ENCODE data around the gene PTPRN2.

PTPRN2 gene

DNA sequence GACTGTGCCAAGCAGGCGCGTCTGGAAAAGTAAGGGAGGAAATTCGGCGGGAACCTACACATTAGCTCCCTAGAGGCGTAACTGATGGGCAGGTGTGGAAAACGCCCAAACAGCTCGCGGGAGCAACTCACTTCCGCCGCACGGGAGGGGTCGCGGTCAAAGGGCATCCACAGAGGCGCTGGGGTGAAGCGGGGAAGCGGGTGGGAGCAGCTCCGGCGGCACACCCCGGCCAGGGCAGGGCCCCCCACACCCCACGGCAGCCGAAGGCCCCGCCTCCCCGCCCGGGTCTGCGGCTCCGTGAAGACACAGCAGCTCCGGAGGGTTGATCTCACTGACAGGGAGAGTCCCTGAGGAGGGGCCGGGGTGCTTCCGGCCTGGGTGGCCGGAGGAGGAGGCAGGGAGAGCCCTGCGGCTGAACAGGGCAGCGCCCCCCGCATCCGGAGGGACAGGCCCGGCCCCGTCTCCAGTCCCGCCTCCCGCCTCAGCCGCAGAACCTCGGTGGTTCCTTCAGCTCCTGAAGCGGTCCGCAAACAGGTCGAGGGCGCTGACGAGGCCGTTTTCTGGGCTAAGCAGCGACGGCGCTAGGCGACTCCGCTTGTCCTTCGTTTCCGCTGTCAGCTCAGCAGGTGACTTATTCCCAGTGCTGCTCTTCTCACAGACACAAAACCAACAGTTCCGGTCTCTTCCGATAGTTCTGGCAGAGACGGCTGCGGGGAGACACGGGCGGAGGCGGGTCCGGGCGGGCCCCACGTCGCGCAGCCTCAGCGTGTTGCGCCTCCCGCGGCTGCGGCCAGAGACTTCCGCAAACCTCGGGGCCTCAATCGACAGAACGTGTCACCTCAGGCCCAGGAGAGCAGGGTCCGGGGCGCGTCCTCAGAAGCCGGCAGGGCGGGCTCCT lies 974.7 kb downstream of the PTPRN2 start:
- DNase-seq, result no peak

DNA sequence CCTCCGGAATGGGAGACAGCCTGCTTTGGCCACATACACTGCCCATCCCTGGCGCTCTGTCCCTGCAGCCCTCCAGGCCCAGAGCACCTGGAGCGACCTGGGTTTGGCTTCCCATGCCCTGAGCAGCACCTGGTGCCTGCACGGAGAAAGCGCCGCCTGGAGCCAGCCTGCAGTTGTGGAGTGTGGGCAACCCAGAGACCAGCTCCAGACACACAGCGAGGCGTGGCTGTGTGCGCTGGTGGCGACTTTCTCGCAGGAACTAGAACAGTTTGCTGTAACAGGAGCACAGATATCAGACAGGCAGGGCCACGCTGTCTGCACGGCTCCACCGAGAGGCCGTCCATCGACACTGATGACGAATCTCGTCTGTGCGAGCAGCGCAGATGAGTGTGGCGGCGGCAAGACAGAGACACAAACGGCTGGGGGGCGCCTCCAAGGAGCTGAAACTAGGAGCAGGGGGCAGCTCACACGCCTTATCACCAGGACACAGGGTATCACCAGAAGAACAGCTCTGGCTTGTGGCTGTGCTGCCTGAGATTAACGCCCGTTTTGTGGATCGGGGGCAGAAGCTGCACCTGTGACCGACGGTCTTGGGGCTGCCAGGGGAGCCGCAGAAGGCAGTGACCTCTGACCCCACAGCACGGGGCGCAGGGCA lies 975.5 kb downstream of the PTPRN2 start:
- DNase-seq, result no peak

DNA sequence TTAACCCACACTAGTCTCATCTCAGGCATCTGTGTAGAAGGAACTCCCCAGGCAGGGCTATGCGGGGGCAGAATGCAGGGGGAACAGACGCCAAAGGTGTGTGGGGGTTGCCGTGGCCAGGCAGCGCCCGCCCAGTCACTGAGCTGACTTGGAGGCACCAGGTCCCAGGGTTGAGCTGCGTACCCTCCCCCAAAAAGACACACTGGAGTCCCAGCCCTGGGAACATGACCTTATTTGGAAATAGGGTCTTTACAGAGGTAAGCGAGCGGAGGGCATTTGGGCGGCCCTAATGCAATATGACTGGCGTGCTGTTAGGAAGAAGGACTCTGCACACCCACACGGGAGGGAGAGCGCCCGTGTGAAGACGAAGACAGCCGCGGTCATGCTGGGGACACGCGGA lies 976.3 kb downstream of the PTPRN2 start:
- DNase-seq, result no peak

DNA sequence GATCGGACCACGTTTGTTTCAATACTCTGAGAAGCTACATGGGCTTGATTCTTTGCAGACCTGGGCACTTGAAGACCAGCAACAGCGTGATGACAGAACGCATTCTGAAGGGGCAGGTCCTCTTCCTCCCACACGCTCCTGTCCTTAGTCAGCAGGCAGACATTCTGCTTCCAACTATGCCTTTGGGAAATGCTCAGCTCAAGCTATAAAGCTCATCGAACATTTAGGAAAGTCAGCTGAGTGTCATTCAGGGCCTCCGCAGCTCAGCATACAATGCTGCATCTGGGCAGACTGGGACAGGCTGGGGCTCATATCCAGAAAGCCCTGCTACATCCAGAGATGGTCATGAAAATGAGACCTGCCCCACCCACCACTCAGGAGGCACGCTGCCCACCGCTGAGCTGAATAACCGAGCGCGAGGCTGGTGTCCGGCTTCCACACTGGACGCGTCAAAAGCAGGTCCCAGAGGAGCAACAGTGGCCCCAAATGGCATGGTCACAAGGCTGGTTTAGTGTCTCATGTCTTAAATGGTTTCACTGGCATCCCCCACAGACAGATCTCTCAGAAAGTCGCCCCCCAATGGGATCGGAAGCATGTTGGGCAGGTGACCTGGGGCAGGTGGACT lies 976.8 kb downstream of the PTPRN2 start:
- no peak for DNase-seq

DNA sequence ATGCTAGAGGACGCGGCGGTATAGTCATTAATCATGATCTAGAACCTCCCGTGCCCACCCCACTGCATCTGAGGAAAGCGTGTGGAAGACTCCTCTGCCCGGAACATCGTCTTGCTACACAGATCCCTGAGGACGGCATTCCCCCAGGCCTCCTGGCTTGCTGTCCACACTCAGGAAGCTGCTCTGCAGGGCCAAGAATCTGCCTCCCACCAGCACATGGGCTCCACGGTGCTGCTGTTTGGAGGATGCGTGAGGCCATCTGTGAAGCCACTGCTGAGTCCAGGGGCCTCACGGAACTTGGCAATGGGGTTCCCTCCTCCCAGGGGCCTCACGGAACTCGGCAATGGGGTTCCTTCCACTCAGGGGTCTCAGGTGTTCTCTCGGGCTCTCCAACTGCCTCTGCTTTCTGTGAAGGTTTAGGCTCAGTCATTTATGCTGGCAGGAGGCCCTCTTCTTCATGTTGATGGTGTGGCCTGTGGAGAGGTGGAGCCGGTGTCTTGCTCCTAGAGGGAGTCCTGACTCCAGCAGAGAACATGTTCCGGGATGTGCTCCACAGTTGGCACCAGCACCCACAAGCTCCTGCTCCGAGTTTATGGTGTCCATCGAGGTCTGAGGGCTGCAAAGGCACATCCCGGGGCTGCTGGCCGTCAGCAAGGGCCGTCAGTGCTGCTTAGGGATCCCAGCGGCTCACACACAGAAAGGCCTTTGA lies 977.5 kb downstream of the PTPRN2 start:
- DNase-seq, result no peak

DNA sequence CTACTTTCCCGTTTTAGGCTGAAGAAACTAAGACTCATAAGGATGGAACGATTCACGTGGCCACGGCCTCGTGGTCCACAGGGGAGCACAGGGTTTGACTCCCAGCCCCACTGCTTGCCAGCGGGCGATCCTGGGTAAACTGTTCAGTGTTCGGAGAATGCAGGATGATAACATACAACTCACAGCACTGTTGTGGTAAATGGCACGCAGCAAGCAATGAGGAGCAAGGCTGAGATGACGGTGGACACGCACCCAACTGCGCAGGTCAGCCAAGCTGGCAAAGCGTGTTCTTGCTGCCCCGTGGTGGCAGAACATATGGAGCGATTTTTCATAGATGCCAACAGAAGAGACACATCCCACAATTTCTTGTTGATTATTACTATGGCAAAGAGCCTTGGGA lies 978.1 kb downstream of the PTPRN2 start:
- no peak for DNase-seq

DNA sequence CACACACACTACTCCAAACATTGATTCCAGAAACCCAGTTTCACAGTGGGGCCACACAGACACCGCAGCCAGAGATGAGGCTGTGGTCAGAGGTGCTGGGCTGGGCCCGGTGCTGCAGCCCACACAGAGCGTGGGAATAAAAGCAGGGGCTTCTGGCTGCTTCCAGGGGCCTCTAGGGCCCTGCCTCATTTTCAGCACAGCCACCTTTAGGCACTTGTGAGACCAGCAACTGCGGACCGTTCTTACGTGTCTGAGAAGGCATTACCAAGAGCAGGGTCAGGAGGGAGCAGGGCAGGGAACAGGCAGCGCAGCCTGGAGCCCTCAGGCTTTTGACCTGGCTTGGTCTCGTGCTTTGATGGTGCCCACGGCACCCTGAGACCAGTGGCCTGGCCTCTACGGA lies 980.4 kb downstream of the PTPRN2 start:
- DNase-seq, result no peak

DNA sequence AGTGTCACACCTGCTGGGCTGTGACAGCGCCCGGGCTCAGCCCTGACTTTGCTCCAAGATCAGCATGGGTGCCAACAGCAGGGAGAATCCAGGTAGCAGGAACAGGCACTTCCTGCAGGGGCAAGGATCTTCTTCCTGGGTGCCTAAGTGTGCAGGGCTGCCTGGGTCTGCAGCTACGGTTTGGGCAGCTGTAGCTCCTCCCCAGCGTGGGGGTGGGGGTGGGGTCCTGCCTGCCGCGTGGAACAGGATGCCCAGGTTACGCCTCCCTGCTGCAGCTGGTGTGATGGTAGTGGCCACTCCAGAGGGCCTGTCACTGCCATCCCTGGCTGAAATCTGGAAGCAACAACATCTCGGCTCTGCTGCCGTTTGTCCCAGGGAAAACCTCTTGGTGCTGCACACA lies 981.5 kb downstream of the PTPRN2 start:
- no peak for DNase-seq

DNA sequence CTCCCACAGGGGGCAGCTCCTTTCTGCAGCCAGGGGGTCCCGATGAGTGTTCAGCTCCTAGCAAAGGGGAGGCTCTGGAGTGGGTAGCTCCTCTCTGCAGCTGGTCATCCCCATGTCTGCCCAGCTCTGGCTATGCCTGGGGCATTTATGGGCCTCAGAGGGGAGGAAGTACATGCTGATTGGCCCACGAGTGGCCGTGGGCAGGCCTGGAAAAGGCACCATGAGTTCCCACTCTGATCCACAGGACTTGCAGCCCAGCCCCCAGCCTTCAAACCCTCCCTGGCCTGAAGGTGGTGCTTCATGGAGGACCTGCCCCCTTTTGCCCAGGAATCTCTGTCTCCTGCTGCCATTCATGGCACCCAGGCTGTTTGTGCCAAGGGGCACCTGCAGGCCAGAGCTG lies 982.0 kb downstream of the PTPRN2 start:
- DNase-seq, result no peak

DNA sequence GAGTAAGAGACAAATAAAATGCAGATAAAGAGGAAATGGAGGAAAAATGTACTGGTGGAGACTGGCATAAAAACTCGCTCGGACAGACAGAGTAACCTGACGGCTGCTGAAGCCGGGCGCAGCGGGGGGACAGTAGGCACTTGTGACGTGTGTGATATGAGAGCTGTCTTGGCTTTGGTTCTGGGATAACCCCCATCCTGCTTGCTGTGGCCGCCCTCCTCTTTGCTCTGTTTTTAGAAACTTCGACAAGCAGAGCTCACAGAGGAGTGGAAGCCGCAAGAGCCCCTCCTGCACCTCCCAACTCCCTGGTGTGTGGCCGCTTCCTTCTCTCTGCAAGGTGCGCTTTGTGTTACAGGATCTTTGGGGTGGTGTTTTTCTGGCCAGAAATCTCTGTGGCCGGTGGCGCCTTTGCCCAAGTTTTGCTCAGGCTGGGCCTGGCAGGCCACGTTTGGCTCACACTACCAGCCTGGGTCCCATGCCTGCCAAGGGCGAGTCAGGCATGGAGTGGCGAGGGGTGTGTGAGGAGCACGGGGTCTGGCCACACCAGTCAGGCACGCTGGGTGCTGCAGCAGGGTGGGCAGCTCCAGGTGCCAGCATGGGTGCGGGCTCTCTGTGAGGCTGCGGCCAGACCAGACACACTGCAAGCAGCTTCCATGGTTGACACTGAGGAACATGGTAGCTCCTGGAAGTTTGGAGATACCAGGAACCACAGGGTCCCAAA lies 982.8 kb downstream of the PTPRN2 start:
- DNase-seq, result no peak

DNA sequence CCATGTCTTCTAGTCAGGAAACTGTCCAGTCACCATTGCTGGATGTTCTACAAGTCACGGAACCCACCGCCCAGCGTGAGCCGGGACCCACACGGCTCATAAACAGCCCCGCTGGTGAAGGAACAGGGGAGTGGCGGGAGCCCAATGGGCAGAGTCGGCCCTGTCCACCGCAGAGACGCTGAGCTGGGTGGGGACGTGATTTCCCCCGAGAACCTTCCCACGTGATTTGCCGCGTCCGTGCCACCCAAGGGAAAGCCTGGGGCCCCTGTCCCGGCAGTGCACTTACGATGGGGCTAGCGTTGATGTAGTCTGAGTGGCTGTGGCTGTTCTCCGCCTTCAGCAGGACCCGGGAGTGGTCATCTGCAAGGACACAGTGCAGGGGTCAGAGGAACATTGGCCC lies 983.9 kb downstream of the PTPRN2 start:
- no peak for DNase-seq

DNA sequence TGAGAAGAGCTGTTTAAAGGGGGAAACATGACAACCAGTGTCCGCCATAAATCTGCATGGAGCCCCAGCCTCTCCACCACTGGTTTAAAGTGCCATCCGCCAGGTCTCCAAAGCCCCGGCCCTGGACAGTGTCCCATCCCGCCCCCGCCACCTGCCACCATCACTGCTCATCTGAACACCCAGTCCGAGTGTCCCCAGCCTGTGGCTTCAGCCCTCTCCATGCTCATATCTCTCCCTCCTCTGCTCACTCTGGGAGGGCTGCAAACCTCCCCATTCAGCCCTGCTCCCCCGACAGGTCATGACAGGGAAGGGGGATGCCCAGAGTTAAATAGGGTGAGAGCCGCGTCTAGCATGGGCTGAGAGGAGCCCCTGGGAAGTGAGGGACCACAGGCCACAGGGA lies 984.6 kb downstream of the PTPRN2 start:
- DNase-seq, result no peak

DNA sequence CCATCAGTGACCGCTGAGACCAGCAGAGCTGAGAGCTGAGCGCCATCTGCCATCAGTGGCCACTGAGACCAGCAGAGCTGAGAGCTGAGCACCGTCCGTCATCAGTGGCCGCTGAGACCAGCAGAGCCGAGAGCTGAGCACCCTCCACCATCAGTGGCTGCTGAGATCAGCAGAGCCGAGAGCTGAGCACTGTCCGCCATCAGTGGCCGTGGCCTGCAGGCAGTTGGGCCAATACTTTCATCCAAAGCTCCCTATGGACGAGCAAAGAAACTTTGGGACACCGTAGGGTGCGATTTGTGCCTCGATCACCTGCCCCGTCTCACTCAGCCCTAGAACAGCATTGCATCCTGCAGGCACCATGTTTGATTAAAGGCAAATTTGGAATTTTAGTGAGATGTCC lies 985.0 kb downstream of the PTPRN2 start:
- no peak for DNase-seq

DNA sequence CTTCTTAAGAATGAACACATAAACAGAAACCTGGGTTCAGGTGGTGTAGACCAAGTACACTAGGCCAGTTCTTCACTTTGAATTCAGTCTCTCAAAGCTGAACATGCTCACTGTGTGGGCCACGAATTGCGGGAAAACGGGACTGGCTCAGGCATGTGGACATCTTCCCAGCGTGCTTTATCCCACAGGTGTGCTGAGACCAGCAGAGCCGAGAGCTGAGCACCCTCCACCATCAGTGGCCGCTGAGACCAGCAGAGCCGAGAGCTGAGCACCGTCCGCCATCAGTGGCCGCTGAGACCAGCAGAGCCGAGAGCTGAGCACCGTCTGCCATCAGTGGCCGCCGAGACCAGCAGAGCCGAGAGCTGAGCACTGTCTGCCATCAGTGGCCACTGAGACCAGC lies 985.5 kb downstream of the PTPRN2 start:
- no peak for DNase-seq

DNA sequence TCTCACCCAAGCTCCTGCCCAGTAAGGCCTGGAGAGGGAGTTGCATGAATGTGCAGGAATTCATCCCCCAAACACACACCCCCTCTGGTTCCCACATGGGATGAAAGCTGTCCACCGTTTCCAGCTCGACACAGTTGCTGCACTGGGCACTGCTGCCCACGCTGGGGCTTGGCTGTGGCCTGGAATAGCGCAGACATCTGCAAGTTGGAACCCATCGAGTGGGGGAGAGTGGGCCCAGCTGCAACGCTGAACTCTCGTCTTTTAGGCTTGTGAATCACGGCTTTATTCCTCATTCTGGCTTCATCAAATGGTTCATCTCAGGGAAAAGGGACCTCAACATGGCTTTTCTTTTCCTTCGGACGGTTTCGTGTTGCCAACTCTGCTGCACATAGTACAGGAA lies 986.1 kb downstream of the PTPRN2 start:
- DNase-seq, result no peak

DNA sequence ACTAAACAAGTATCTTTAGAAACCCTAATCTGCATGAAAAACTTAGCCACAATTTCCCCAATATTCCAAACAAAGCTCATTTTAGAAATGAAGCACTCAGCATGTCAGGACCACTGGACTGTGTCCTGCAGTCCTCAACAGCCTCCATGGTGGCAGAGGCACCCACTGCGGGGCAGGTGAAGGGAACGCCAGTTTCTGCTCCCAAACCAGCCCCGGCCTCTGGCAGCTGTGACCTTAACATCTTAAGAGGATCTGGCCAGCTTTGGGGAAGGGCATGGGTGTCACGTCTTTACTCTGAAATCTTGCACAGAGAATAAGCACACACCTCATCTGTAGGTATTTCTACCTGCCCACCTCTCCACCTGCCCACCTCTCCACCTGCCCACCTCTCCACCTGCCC lies 988.1 kb downstream of the PTPRN2 start:
- no peak for DNase-seq

DNA sequence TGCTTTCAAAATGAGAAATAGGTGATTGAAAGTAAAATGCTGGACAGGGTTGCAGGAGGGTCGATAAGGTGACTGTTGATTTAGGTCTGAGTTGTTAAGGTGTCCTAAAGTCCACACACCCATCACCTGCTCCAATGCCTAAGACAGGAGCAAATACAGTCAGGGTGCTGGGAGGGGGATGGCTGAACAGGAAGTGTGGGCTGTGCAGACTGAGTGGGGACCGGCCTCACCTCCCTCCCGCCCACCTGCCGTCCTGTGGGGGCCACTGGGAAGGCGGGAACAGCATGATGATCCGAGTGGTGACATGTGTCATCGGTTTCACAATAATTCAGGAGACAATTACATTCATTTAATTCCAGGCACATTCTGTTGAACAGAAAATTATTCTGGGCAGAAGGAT lies 990.1 kb downstream of the PTPRN2 start:
- DNase-seq, result no peak

DNA sequence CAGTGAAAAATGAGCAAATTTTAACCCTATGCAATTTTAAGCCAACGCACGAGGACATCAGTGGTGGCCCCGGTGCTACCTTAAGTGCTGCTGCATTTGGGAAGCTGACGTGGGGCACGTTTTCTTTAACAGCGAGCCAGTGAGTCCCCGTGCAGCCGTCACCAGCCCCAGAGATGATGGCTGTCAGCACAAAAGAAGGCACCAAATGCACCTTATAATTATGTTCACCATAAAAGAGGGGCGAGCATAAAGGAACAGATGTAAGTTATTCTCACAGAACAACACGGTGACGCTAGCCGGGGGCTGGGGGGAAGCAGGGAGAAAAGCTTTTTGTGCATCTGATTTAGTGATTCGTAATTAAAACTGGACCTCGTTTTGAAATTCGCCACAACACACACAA lies 990.7 kb downstream of the PTPRN2 start:
- DNase-seq, result no peak

DNA sequence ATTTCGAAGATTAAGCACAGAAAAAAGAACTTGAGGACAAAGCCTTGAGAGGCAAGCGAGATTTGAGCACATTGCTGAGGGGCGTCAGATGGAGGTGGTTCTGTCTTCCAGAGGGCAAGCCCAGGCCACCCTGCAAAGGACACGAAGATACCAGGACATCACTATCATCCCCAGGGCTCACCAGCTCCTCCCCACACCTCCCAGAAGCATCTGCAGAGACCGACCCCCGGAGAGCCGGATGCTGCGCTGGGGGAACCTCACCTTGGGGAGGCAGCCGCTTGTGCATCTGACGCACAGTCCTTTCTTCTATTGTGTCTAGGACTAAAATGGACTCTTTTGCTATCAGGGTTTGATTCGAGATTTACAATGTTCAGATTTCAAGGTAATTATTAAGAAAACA lies 991.2 kb downstream of the PTPRN2 start:
- DNase-seq, result no peak

DNA sequence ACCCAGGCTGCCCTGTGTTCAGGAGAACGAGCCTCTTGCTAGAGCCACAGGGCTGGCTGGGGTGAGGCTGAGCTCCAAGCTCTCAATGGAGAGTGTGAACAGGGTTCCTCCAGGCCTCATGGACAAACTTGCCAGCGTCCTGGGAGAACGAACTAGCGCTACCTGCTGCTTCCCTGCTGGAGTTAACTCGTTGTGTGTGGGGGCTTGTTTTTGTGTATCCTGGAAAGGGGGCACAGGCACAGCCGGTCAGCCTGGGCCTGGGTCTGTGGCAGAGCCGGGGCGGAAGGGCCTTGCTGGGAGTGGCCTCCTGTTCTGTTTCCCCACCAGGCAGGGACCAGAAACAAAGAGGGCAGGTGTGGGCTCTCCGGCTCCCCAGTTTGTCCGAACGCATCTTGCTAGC lies 991.6 kb downstream of the PTPRN2 start:
- DNase-seq, result no peak

DNA sequence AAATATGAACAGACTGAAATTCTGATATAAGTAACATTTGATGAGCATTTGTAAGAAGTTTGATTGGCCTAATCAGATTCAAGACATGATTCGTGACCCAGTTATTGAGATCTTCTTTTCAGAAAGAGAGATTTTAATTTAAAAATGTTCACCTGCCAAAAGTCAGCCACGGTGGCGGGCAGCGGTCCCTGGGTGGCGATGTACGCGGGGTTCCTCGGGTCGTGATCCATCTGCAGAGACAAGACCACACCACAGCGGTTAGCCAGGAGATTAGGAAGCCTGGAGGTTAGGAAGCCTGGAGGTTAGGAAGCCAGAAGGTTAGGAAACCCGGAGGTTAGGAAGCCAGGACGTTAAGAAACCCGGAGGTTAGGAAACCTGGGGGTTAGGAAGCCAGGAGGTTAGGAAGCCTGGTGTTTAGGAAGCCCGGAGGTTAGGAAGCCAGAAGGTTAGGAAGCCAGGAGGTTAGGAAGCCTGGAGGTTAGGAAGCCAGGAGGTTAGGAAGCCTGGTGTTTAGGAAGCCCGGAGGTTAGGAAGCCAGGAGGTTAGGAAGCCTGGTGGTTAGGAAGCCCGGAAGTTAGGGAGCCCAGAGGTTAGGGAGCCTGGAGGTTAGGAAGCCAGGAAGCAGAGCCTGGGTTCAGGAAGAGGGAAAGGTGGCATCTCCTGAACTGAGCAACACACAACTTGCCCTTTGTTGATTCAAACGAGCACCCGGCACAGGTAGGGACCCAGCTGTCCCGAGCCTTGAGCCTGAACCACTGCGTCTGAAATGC lies 992.4 kb downstream of the PTPRN2 start:
- no peak for DNase-seq

DNA sequence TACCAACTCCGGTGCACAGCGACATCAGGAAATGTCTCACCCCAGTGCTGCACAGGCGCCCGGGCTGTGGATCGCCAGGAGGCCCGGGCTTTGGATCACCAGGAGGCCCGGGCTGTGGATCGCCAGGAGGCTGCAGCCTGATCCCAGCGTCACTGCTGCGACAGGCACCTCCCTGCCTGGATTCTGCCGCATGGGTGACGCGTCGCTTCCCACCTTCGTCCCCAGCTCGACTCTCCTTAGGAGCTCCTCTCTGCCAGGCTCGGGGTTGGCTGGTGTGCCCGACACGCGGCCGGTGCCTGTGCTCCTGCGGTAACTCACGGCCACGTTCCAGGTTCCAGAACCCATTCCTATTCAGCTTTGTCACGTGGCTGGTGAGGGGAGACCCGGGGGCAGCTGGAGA lies 993.3 kb downstream of the PTPRN2 start:
- DNase-seq, result no peak
